Neural cell (in vitro differentiated cells): ENCODE measurements around the gene KNSTRN. TPM values are rescaled to one million over a fixed set of nuclear protein-coding genes. Genes with fewer than 3 reads are reported as not detected.

Experiments used
- H2AFZ ChIP-seq: fragments of 200-600, 300-800 bp; sonication (generic), shearing (Covaris generic); 2 replicates; pipeline ENCODE4 v1.6.0; 2014; ENCODE audit warnings: low read depth, mild to moderate bottlenecking, antibody characterized with exemption, low read length, moderate library complexity
- H3F3A ChIP-seq: fragments of 200-600 bp; shearing (Covaris generic); 2 replicates; pipeline ENCODE4 v1.6.1; 2016; ENCODE audit warnings: mild to moderate bottlenecking, moderate library complexity, mixed read lengths, antibody characterized with exemption, low read length; ENCODE audit not compliant: insufficient read depth, poor library complexity, severe bottlenecking
- H3K27ac ChIP-seq: fragments of 200-600, 300-800 bp; sonication (generic), shearing (Covaris generic); 2 replicates; pipeline ENCODE4 v1.5.1; 2014; ENCODE audit warnings: mild to moderate bottlenecking, low read length, moderate library complexity
- H3K27me3 ChIP-seq: fragments of 300-800, 200-600 bp; sonication (generic), shearing (Covaris generic); 2 replicates; pipeline ENCODE4 v1.6.0; 2014; ENCODE audit warnings: mild to moderate bottlenecking, low read depth, low read length, moderate library complexity; ENCODE audit not compliant: insufficient read depth
- H3K36me3 ChIP-seq: fragments of 300-800, 200-600 bp; sonication (generic), shearing (Covaris generic); 2 replicates; pipeline ENCODE4 v1.5.1; 2014; ENCODE audit warnings: mild to moderate bottlenecking, antibody characterized with exemption, low read length, moderate library complexity; ENCODE audit not compliant: insufficient read depth
- H3K4me2 ChIP-seq: fragments of 300-800, 200-600 bp; sonication (generic), shearing (Covaris generic); 2 replicates; pipeline ENCODE4 v1.6.0; 2014; ENCODE audit warnings: mild to moderate bottlenecking, low read length
- H3K4me3 ChIP-seq: fragments of 300-800, 200-600 bp; sonication (generic), shearing (Covaris generic); 2 replicates; pipeline ENCODE4 v1.5.1; 2014; ENCODE audit warnings: mild to moderate bottlenecking, low read length, moderate library complexity
- H3K79me2 ChIP-seq: fragments of 200-600 bp; shearing (Covaris generic); replicated peaks from 2 replicates; pipeline ENCODE4 v1.6.0; 2014; ENCODE audit warnings: mild to moderate bottlenecking, low read length, moderate library complexity; ENCODE audit not compliant: insufficient read depth
- H3K9ac ChIP-seq: fragments of 300-800, 200-600 bp; sonication (generic), shearing (Covaris generic); 2 replicates; pipeline ENCODE4 v1.6.1; 2016; ENCODE audit warnings: mild to moderate bottlenecking, low read length, mixed read lengths
- H3K9me2 ChIP-seq: fragments of 200-600 bp; shearing (Covaris generic); 2 replicates; pipeline ENCODE4 v1.6.1; 2016; ENCODE audit warnings: mild to moderate bottlenecking, low read length, mixed read lengths; ENCODE audit not compliant: insufficient read depth
- H3K9me3 ChIP-seq: fragments of 200-600, 300-800 bp; sonication (generic), shearing (Covaris generic); 2 replicates; pipeline ENCODE4 v1.6.1; 2016; ENCODE audit warnings: mild to moderate bottlenecking, mixed run types, low read length, moderate library complexity, mixed read lengths
- H4K20me1 ChIP-seq: fragments of 200-600 bp; shearing (Covaris generic); 2 replicates; pipeline ENCODE4 v1.6.1; 2016; ENCODE audit warnings: mild to moderate bottlenecking, mixed run types; ENCODE audit not compliant: insufficient read depth
- EP300 ChIP-seq: fragments of 450-650 bp; conservative IDR thresholded peaks from 2 replicates; pipeline ENCODE4 v1.6.1; 2014; ENCODE audit warnings: antibody characterized with exemption, mild to moderate bottlenecking, moderate library complexity; ENCODE audit not compliant: poor library complexity, severe bottlenecking
- EZH2 ChIP-seq: fragments of 200-600, 300-800 bp; shearing (Covaris generic), sonication (generic); IDR thresholded peaks from 2 replicates; pipeline ENCODE4 v1.6.1; 2014; ENCODE audit warnings: antibody characterized with exemption, low read length, borderline replicate concordance, mild to moderate bottlenecking; ENCODE audit not compliant: insufficient read depth, poor library complexity, severe bottlenecking
- MXI1 ChIP-seq: fragments of 450-650 bp; conservative IDR thresholded peaks from 2 replicates; pipeline ENCODE4 v1.6.1; 2014; ENCODE audit warnings: antibody characterized with exemption, mild to moderate bottlenecking; ENCODE audit not compliant: poor library complexity, severe bottlenecking
- POLR2AphosphoS5 ChIP-seq: IDR thresholded peaks from 2 replicates; pipeline ENCODE4 v1.6.1; 2012
- RAD21 ChIP-seq: fragments of 450-650 bp; conservative IDR thresholded peaks from 2 replicates; pipeline ENCODE4 v1.6.1; 2014; ENCODE audit warnings: antibody characterized with exemption, mild to moderate bottlenecking, moderate library complexity
- SMC3 ChIP-seq: fragments of 450-650 bp; conservative IDR thresholded peaks from 2 replicates; pipeline ENCODE4 v1.6.1; 2014; ENCODE audit warnings: antibody characterized with exemption, mild to moderate bottlenecking, moderate library complexity; ENCODE audit not compliant: poor library complexity
- TAF1 ChIP-seq: IDR thresholded peaks from 2 replicates; pipeline ENCODE4 v1.6.1; 2012; ENCODE audit warnings: low read depth
- polyA plus RNA-seq: library from polyadenylated mRNA; depleted of rRNA; stranded (reverse); fragments of >200 nt; gene quantifications from 2 replicates; pipeline ENCODE4 v1.2.3, GENCODE V29; 2014
- TF ChIP-seq, protein P1 (sequence below): IDR thresholded peaks from 2 replicates; pipeline ENCODE4 v1.6.1; 2012; ENCODE audit warnings: borderline replicate concordance
- TF ChIP-seq, protein P2 (sequence below): fragments of 450-650 bp; IDR thresholded peaks from 2 replicates; pipeline ENCODE4 v1.5.1; 2014; ENCODE audit warnings: antibody characterized with exemption, mild to moderate bottlenecking, moderate library complexity; ENCODE audit not compliant: poor library complexity, severe bottlenecking

The KNSTRN gene
- polyA plus RNA-seq, 1 donor from 2014 or later = 38.3 TPM

DNA sequence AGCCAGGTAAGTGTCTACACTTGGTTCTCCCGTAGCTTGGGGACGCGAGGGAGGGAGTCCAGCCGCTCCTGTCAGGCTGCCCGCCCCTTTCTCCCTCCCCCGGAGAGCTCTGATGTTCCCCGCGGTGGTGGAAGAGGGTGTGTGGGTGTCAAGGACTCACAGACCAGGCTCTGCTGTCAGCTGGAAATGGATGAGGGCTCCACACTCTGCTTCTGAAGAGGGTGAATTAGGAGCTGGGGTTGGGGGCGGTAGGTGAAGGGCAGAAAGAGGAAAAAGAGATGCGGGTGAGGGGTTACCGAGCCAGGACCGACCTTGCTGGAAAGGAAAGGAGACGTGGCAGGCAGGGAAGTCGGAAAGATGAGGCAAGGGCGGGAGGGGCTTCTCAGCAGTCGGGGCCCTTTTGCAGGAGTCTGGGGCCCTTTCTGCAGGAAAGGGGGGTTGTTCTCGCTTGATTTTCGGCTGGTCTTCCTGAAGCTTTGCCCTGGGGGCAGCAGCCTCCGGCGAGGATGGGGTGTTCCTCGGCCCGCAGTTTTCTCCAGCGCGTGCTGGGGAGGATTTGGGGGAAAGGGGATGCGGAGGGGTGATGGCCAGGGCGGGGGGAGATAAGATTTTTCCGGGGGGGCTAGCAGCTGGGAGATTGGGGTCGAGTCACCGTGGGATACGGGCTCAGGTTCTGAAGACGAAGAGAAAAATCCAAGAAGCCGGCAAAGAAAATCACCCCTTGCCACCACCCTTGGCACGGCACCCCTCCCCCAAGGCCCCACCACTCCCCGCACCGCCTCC lies 57.6 kb downstream of the KNSTRN start:
- H3K9ac ChIP-seq = peak overlapping the region; percentile 75
- H3K36me3 ChIP-seq = no peaks in the 10 kb centered on the region
- no peaks in the 10 kb centered on the region for H3K9me2 ChIP-seq
- no peaks in the 10 kb centered on the region for H3F3A ChIP-seq
- H3K27me3 ChIP-seq = peaks cover 53% of the 10 kb centered on the region
- H3K4me2 ChIP-seq = peak overlapping the region; percentile 80
- H3K27ac ChIP-seq = peak overlapping the region; percentile 16
- H3K79me2 ChIP-seq = peaks cover 29% of the 10 kb centered on the region
- peaks cover 14% of the 10 kb centered on the region for H4K20me1 ChIP-seq
- TF ChIP-seq RAD21 (no peak), MXI1 (no peak), POLR2AphosphoS5 (no peak), SMC3 (no peak), EZH2 (no peak), EP300 (no peak), TAF1 (no peak)
- TF ChIP-seq, protein P1, sequence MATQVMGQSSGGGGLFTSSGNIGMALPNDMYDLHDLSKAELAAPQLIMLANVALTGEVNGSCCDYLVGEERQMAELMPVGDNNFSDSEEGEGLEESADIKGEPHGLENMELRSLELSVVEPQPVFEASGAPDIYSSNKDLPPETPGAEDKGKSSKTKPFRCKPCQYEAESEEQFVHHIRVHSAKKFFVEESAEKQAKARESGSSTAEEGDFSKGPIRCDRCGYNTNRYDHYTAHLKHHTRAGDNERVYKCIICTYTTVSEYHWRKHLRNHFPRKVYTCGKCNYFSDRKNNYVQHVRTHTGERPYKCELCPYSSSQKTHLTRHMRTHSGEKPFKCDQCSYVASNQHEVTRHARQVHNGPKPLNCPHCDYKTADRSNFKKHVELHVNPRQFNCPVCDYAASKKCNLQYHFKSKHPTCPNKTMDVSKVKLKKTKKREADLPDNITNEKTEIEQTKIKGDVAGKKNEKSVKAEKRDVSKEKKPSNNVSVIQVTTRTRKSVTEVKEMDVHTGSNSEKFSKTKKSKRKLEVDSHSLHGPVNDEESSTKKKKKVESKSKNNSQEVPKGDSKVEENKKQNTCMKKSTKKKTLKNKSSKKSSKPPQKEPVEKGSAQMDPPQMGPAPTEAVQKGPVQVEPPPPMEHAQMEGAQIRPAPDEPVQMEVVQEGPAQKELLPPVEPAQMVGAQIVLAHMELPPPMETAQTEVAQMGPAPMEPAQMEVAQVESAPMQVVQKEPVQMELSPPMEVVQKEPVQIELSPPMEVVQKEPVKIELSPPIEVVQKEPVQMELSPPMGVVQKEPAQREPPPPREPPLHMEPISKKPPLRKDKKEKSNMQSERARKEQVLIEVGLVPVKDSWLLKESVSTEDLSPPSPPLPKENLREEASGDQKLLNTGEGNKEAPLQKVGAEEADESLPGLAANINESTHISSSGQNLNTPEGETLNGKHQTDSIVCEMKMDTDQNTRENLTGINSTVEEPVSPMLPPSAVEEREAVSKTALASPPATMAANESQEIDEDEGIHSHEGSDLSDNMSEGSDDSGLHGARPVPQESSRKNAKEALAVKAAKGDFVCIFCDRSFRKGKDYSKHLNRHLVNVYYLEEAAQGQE = no peak
- TF ChIP-seq, protein P2, sequence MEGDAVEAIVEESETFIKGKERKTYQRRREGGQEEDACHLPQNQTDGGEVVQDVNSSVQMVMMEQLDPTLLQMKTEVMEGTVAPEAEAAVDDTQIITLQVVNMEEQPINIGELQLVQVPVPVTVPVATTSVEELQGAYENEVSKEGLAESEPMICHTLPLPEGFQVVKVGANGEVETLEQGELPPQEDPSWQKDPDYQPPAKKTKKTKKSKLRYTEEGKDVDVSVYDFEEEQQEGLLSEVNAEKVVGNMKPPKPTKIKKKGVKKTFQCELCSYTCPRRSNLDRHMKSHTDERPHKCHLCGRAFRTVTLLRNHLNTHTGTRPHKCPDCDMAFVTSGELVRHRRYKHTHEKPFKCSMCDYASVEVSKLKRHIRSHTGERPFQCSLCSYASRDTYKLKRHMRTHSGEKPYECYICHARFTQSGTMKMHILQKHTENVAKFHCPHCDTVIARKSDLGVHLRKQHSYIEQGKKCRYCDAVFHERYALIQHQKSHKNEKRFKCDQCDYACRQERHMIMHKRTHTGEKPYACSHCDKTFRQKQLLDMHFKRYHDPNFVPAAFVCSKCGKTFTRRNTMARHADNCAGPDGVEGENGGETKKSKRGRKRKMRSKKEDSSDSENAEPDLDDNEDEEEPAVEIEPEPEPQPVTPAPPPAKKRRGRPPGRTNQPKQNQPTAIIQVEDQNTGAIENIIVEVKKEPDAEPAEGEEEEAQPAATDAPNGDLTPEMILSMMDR = no peak
- H2AFZ ChIP-seq = peak overlapping the region; percentile 32
- H3K9me3 ChIP-seq = no peaks in the 10 kb centered on the region
- H3K4me3 ChIP-seq = peak overlapping the region; percentile 73

DNA sequence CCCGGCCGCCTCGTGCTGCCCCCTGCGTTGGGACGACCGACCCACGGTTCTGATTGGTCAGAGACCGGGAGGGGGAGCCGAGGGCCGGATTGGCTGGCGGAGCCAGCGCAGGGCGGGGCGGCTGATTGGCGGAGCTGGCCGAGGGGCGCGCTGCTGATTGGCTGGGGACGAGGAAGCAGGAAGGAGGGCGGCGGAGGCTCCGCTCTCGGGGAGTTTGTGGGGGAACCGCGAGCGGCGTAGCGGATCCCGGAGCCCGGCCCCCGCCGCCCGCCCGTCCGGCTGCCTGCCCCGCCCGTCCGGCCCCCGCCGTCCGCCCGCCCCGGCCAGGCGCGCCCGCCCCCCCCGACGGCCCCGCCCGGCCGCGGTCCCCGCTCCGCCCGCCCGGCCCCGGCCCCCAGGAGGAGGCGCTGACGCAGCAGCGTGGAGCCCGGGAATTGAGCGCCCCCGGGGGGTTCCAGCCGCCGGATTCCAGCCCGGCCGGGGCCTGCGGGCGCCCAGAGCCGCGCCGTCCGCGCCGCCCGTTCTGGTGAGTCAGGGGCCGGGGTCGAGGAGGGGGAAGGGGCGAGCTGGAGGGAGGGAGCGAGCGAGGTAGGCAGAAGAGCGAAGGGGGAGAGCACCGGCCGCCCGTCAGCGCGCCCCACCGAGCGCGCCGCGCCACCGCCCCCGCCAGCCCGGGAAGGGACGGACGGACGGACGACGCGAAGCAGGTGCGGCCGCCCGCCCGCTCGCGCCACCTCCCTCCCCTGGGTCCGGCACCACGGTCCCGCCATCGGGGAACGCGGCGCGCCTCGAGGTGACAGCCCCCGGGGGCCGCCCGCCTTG lies 58.4 kb downstream of the KNSTRN start, which contains the start of gene BAHD1:
Gene BAHD1 (plus strand): TSS at position 211 of the 822 bp plus-strand sequence. CDS start 17,512 bp downstream, outside the sequence.
- Histone ChIP-seq H3K4me2 (peak within 1 kb of the TSS; percentile 80), H3K36me3 (no peaks in the 10 kb centered on the region), H3F3A (no peaks in the 10 kb centered on the region), H3K4me3 (peak within 1 kb of the TSS; percentile 92), H4K20me1 (peaks cover 14% of the 10 kb centered on the region), H2AFZ (peak within 1 kb of the TSS; percentile 32), H3K27ac (peak within 1 kb of the TSS; percentile 49), H3K79me2 (peaks cover 36% of the 10 kb centered on the region), H3K9ac (peak within 1 kb of the TSS; percentile 82), H3K9me3 (no peaks in the 10 kb centered on the region), H3K9me2 (no peaks in the 10 kb centered on the region), H3K27me3 (peaks cover 45% of the 10 kb centered on the region)
- TF ChIP-seq, protein P2 = no peak
- TF ChIP-seq EP300 (no peak), SMC3 (no peak), EZH2 (no peak), TAF1 (peak; percentile 41), MXI1 (peak; percentile 9), POLR2AphosphoS5 (peak; percentile 64), RAD21 (no peak)
- TF ChIP-seq, protein P1 = no peak
